K562 (cell line): Measurements from ENCODE around the gene ARHGAP10. TPM values are rescaled to one million over a fixed set of nuclear protein-coding genes. Genes with fewer than 3 reads are reported as not detected.

Experiments used
- ATF6 ChIP-seq: sonication (generic); formaldehyde crosslinking; IDR thresholded peaks from 2 replicates; pipeline ENCODE4 v1.4.0; 2020; ENCODE audit warnings: mild to moderate bottlenecking, missing genetic modification reagents
- DDX20 ChIP-seq: fragments of 450-650 bp; IDR thresholded peaks from 2 replicates; pipeline ENCODE4 v1.6.1; 2016; ENCODE audit warnings: missing genetic modification characterization, low read depth, mild to moderate bottlenecking, missing compliant biosample characterization, moderate library complexity
- GABPA ChIP-seq: fragments of 200-800 bp; sonication (Bioruptor generic); conservative IDR thresholded peaks from 2 replicates; pipeline ENCODE4 v1.6.1; 2016; ENCODE audit warnings: low read depth, missing genetic modification characterization, missing compliant biosample characterization
- PBX2 ChIP-seq, 2 experiments: IDR thresholded peaks in 1 of 2; conservative IDR thresholded peaks in 1 of 2; 2 replicates each; pipeline ENCODE4 v1.6.1; 2016; ENCODE audit warnings: low read depth in 2 of 2, mild to moderate bottlenecking in 1 of 2, missing compliant biosample characterization in 1 of 2, missing genetic modification characterization in 1 of 2, moderate library complexity in 1 of 2
- SNIP1 ChIP-seq: fragments of 450-650 bp; IDR thresholded peaks from 2 replicates; pipeline ENCODE4 v1.7.1; 2017; ENCODE audit warnings: low read depth, mild to moderate bottlenecking
- TCFL5 ChIP-seq: fragments of 250-450 bp; sonication (Bioruptor Pico); conservative IDR thresholded peaks from 2 replicates; pipeline ENCODE4 v1.6.1; 2021; ENCODE audit warnings: mild to moderate bottlenecking, moderate library complexity, matching md5 sums
- ZBTB40 ChIP-seq, 2 experiments: fragments of 450-650 bp in 1 of 2; sonication (generic) in 1 of 2; formaldehyde crosslinking in 1 of 2; IDR thresholded peaks; 2 replicates each; pipeline versions ENCODE4 v1.7.1 to v1.9.0; 2016 to 2022; ENCODE audit warnings: inconsistent platforms in 1 of 2, mild to moderate bottlenecking in 1 of 2, missing genetic modification reagents in 1 of 2
- polyA plus RNA-seq, 8 experiments: library from polyadenylated mRNA; depleted of rRNA in 4 of 8; stranded (reverse) in 5 of 8; unstranded in 3 of 8; fragments of >200 nt; fragmentation: Nextera tagmentation in 2 of 8; fragmentation: Illumina TruSeq in 1 of 8; extraction: Ambion mirVana in 2 of 8; extraction: Trizol in 1 of 8; gene quantifications; 2 replicates each; pipeline versions ENCODE4 v1.2.1 to v1.2.3, GENCODE V29; 2011 to 2014; ENCODE audit warnings: inconsistent platforms in 1 of 8, missing spikeins in 1 of 8
- total RNA-seq, 7 experiments: library from RNA; depleted of rRNA in 6 of 7; stranded (reverse); fragments of >200 nt in 6 of 7; fragmentation: Illumina TruSeq in 2 of 7; extraction: Trizol in 2 of 7; gene quantifications; 2 replicates each; pipeline versions ENCODE4 v1.2.1 to v1.2.3, GENCODE V29; 2011 to 2021; ENCODE audit warnings: low replicate concordance in 1 of 7

The ARHGAP10 gene
- total and polyA plus RNA-seq, 9 of the 15 experiments (the other 6 are each of a cell fraction or from before 2014, with no cell fraction given), result 0.03 to 0.22 (median 0.06) TPM; not detected in 3

- TF ChIP-seq PBX2 (CRISPR knock-in tag; IDR thresholded peaks at IDR 0.05; ENCODE audit: low read depth), result no peak
- TF ChIP-seq PBX2 (tag; conservative IDR thresholded peaks at IDR 0.05; ENCODE audit: low read depth), result no peak
- no peak for TF ChIP-seq ATF6 (CRISPR knock-in tag)
- TF ChIP-seq TCFL5, result no peak
- no peak for TF ChIP-seq SNIP1
- TF ChIP-seq ZBTB40 (IDR thresholded peaks at IDR 0.05), result no peak
- no peak for TF ChIP-seq ZBTB40 (CRISPR knock-in tag; IDR thresholded peaks at IDR 0.05)
- no peak for TF ChIP-seq DDX20 (tag)
- no peak for TF ChIP-seq GABPA (tag)
Observed at GRCh38 chr4:147860960-147861359, 129.1 kb downstream of the ARHGAP10 start (continued).
